GM19035 (cell line): Measurements from ENCODE around the gene GNG5.
"Not testable (repeated sequence)": the region's sequence is repeated elsewhere in the genome, so short reads cannot be mapped to it uniquely, and the experiment has no call there.

Experiments used
- ATAC-seq: cut with Tn5 transposase; IDR thresholded peaks from one replicate; pipeline ENCODE4 v1.9.1; 2021; ENCODE audit not compliant: unreplicated experiment

GNG5 gene

DNA sequence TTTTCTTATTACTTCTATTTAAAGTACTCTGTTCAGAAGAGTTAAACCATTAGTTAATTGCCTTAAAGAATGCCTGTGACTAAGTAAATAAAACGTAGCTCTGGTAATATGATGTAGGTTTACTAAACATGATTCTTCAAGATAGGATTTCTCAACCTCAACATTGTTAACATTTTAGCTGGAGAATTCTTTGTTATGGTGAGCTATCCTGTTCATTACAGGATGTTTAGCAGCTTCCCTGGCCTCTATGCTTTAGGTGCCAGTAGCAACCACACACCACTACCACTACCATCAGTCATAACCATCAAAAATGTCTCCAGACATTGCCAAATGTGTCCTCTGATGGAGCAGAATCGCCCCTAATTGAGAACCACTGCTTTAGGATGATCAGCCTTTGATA lies 16.6 kb downstream of the GNG5 start:
- ATAC-seq, result no peak

DNA sequence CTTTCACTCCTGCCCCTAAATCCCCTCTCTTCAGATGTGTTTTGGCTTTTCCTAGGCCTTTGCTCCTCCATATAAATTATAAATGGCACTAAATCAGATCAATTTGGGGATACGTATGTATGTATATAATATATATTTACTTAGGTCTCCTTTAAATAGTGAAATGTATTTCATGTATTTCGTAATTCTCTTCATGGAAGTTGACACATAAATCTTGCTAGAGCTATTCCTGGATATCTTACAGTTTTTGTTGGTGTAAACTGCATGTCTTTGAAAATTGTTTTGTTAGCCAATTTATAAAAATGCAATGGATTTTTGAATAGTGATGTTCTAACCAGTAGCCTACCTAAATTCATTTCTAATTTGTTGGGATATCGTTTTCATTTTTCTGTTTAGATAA lies 18.3 kb downstream of the GNG5 start:
- ATAC-seq, result no peak

DNA sequence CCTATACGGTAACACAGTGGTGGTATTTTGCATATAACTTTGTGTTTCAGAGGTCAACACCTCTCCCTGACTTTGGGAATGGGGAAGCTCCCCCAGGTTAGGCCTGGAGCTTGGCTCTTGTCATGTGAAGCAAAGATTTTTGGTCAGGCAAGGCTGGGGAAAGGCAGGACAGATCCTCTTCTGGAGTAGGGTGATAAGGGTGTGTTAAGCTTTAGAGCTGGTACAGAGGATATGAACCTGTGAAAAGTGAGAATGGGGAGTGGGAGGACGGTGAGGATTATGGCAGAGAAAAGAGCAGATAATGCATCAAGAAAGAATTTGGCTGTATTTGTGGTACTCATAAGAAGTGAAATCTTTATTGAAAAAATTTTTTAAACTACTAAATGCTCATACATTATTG lies 25.1 kb downstream of the GNG5 start:
- no peak for ATAC-seq

DNA sequence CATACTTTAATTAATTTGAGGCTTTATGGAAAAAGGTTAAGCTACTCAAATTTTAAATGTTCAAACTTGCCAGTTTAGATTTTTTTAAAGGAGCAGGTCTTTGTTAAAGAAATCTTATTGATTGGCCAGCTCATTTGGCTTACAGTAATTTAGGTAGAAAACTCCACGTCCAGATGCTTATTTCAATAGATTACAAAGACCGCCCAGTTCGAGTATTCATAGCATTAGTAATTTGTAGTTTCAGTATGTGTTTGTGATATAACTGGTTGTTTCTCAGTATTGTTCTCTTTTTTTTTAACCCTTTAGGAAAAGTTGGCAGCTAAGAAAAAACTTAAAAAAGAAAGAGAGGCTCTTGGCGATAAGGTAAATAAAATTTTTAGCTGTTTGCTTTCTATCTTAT lies 25.7 kb downstream of the GNG5 start:
- ATAC-seq, result no peak

DNA sequence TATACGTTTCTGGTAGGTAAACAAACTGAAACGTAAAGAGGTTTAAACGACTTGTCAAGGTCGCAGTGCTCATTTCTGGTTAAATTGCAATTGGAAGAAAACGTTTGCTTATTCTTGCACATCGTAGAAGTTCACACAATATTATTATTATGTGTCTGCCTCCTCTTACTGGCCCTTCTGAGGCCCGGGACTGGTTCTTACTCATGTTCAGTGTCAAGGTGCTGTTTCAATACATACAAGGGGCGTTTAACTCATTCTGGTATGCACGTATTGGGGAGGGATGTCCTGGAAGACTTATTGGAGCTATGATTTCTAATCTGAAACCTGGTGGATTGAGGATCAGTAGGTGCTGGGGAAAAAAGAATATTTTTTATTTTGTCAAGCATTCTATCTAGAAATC lies 26.4 kb downstream of the GNG5 start:
- no peak for ATAC-seq

DNA sequence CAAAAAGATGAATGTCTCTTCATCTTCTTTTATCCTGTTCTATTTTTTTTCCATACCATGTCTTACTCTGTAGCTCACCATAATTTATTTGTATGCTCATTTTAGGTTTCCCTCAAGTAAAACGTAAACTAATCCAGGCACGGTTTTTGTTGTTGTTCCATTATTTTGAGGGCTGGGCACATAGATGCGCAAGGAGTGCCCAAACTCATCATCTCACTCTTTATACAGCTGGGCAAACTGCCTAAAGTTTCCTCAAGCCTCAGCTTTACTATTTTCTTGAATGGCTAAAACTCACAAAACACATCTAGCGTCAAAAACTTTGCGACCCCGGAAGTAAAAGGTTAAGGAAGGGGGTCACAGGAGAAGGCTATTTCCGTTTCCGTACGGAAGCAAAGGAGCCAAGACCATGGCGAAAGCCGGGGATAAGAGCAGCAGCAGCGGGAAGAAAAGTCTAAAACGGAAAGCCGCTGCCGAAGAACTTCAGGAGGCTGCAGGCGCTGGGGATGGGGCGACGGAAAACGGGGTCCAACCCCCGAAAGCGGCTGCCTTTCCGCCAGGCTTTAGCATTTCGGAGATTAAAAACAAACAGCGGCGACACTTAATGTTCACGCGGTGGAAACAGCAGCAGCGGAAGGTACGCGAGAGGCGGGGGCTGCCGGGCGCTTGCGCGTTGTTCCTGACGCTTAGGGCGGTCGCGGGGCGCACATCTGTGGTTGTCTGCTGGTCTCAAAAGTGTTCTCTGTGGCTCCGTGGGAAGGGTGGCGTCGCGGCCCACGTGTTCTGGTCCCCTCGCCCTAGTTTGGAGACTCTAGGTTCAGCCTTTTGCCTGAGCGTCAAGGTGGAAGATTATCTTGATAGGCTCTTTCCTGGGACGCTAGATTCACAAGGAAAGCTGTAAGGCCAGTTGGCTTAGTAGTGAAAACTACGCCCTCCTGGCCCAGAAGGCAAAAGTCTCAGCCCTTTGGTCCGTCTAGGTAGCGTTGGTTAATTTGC lies 27.2 kb downstream of the GNG5 start, which contains the start of gene RPF1:
Gene RPF1 (plus strand): TSS at position 391 of the 993 bp plus-strand sequence. CDS start 16 bp downstream, at position 407.
- peak; percentile 98 for ATAC-seq

DNA sequence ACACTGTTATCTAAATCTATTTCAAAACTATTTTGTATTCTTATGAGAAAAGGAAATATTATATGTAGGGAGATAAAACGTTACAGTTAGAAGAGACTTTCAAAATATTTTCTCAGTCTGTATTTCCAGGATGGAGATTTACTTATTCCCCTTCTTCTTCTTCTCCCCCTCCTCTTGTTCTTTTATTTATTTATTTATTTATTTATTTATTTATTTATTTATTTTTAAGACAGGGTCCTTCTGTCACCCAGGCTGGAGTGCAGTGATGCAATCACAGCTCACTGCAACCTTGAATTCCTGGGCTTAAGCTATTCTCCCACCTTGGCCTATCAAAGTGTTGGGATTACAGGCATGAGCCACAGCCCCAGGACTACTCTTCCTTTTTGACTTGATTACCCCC lies 30.2 kb downstream of the GNG5 start:
- ATAC-seq, result no peak

DNA sequence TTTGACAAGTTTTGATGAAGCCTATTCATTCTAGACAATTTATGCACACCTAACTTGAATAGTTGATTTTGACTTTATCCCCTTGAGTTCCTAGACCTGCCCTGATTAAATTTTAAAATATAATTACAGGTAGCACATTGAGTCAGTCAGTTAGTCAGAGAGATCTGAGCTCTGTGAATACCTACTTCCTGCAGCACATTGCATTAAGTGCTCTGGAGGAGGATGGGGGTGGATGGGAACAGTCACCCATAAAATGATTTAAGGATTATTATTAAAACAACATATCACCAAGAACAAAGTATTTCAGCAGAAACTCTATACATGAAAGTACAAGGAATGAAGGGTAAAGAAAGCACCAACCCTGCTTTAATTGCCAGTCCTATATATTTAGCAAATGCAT lies 39.1 kb downstream of the GNG5 start:
- ATAC-seq, result no peak

DNA sequence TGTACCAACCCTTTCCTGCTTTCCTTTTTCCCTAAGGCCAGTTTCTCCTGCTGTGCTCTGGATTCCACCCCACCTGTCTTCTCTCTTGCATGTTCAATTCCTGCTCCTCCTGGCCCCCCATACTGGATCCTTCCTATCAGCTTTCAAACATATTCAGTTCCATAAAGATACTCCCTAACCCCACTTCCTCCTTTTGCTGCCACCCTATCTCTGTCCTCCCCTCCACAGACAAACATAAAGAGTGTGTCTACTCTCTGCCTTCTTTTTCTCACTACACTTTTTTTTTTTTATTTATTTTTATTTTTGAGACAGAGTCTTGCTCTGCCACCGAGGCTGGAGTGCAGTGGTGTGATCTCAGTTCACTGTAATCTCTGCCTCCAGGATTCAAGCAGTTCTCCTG lies 44.3 kb downstream of the GNG5 start:
- no peak for ATAC-seq

DNA sequence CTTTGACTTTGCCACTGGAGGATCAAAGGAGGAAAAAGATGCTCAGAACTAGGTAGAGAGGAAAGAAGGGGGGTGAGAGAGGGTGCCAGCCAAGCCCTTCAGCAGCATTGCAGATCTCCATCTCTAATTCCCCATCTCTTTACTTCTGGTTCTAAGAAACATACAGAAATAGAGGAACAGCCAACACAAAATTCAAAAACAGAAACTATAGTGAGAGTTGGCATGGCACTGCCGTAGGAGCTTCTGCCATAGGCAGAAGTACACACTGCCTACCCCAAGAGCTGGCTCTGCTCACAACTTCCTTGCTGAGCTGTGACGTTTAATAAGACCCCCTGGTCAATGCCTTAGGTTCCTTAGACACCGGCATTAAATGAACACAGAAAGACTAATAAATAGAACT lies 53.9 kb downstream of the GNG5 start:
- ATAC-seq, result no peak

DNA sequence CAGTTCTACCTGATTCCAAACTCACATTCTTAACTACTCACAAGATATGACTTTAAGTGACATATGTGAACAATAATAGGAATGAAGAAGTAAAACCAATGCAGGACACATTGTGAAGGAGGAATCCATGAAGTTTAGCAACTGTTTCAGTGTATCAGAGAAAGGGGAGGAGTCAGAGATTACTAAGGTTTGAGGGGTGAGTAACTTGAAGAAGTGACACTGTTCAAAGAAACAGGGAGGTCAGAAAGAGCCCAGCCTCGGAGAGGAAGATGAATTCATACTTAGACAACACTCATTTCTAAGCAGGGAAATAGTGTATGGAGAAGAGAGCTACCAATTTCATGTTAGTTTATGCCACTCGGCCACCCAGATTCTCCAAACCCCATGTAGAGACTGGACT lies 55.5 kb downstream of the GNG5 start:
- ATAC-seq, result no peak

DNA sequence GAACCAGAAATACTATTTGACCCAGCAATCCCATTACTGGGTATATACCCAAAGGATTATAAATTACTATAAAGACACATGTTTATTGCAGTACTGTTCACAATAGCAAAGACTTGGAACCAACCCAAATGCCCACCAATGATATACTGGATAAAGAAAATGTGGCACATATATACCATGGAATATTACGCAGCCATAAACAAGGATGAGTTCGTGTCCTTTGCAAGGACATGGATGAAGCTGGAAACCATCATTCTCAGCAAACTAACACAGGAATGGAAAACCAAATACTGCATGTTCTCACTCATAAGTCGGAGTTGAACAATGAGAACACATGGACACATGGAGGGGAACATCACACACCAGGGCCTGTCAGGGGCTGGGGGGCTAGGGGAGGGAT lies 57.7 kb downstream of the GNG5 start:
- ATAC-seq, result not testable (repeated sequence)
